Ramos (cell line): ENCODE results near the gene ULK4.
"Not testable (repeated sequence)": the region's sequence is repeated elsewhere in the genome, so short reads cannot be mapped to it uniquely, and the experiment has no call there.

Experiments
- in situ Hi-C: fragments of 300-500 bp; cut with MboI; formaldehyde crosslinking; loops from one replicate; pipeline ENCODE4 v1.14.3; 2022; ENCODE audit warnings: low sequenced_read_pairs; ENCODE audit not compliant: unreplicated experiment

The ULK4 gene

DNA sequence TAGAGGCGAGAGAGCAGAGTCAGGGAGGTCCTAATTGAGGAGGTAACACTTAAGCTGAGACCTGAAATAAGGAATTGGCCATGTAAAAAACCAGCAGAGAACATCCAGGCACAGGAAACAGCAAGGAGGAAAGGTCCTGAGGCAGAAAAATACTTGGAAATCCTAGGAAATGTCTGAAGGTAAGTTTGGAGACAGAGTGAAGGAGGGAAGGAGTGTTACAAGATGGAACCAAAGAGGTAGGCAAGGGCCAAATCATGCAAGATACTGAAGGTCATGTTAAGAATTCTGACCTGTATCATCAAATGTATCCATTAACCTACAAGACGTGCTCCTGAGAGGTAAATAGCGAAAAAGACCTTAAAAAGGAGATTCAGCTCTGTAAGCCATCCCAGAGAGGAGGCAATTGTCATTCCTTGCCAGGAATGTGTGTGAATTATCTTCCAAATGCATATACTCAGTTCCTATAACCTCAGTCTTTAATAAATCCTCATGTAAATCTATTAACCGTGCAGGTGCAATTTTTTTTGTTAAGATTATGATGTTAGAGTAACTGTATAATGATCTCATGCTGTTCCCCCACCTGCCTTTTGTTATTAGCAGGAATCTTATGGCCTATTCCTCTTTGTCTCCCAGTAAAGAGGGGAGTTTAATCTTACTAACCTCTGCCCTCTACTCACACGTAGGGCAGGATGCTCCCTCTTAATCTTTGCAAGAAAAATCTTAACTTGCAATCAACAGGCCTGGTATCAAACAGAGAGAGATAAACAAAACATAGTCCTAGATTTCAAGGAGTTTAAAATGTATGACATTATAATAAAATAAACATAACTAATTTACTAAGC is 166.9 kb downstream of the ULK4 start:
- in situ Hi-C loops, result no loop called here

GRCh38 chr3:41792806-41793205 is 169.1 kb downstream of the ULK4 start:
- in situ Hi-C loops, result no loop called here

GRCh38 chr3:41769106-41769505 is 192.8 kb downstream of the ULK4 start:
- in situ Hi-C loops, result no loop called here

DNA sequence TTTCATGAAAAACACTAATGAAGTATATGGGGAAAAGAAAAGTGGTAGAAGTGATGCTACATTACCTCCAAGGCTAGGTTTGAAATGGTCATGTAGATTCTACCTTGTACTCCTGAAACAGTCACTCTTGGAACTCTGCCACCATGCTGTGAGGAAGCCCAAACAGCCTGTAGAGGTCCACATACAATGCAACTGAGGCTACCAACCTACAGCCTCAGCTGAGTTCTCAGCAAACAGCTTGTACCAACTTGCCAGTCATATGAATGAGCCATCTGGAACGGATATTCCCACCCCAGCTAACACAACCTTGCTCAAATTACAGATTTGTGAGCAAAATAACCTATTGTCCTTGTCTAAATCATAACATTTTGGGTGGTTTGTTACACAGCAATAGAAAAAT is 193.5 kb downstream of the ULK4 start:
- in situ Hi-C loops, result no loop called here

- in situ Hi-C loops, result not testable (repeated sequence)
These were observed 199.0 kb downstream of the ULK4 start for GRCh38 chr3:41762867-41763266.

DNA sequence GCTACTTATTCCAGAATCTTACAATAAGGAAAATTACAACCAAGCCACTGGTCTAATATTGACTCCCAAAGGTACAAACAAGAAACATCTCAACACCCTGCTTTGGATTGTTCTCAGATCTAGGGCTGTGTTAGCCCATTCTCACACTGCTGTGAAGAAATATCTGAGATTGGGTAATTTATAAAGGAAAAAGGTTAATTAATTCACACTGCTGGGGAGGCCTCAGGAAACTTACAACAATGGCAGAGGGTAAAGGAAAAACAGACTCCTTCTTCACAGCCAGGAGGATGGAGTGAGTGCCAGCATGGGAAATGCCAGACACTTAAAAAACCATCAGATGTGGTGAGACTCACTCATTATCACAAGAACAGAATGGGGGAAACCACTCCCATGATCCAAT is 208.3 kb downstream of the ULK4 start:
- in situ Hi-C loops, result no loop called here

DNA sequence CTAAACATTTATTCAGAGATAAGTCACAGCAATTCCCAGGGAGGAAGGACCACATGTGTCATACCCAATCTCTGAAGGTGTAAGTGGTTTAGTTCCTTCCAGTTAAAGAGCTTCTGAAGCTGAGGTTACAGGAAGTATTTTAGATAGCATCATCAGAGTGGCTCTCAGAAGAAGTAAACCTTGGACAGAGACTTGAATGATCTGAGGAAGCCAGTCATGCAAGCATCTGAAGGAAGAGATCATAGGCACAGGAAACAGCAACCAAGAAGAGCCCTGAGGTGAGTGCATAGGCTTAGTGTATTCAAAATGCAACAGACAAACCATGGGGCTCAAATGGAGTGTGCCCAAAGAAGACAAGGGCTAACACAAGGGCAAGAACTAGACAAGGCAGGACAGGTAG is 210.3 kb downstream of the ULK4 start:
- in situ Hi-C loops, result no loop called here

- in situ Hi-C loops, result no loop called here
These were observed 211.9 kb downstream of the ULK4 start for GRCh38 chr3:41749988-41750387.

GRCh38 chr3:41746215-41746614 is 215.7 kb downstream of the ULK4 start:
- in situ Hi-C loops, result no loop called here

GRCh38 chr3:41742121-41742520 is 219.8 kb downstream of the ULK4 start:
- in situ Hi-C loops, result no loop called here

GRCh38 chr3:41740374-41740886 is 221.5 kb downstream of the ULK4 start:
- in situ Hi-C loops, result no loop called here

DNA sequence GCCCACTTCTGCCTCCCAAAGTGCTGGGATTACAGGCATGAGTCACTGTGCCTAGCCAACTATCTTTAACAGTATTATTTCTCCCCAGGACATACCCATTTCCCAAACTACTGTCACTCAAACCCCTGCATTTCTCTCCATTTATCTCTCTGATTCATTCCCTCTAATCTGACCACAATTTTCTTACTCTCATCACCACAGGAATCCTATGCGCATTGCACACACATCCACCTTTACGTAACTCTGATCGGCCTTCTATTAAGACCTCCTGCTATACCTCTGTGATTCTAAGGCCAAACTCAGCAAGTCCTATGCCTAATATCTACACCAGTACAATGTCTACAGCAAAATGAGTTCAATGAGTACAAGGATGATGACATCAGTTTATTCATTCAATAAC is 235.0 kb downstream of the ULK4 start:
- in situ Hi-C loops, result no loop called here

DNA sequence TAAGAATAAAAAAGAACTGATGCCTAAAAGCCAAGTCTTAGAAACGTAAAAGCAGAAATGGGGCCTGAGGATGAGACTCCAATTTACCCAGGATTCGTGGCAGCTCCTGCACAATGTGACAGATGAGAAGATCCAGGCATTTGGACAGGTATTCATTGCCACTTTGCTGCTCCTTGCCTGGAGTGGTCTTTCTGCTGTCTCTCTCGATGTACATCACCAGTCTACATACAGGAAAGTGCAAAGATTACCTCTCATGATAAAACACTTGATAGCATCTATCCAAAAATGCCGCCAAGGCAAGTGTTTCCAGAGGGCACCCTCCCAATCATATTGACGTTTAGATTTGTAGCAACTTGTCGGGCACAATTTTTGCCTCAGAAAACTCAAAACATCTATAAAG is 244.3 kb downstream of the ULK4 start:
- in situ Hi-C loops, result no loop called here

DNA sequence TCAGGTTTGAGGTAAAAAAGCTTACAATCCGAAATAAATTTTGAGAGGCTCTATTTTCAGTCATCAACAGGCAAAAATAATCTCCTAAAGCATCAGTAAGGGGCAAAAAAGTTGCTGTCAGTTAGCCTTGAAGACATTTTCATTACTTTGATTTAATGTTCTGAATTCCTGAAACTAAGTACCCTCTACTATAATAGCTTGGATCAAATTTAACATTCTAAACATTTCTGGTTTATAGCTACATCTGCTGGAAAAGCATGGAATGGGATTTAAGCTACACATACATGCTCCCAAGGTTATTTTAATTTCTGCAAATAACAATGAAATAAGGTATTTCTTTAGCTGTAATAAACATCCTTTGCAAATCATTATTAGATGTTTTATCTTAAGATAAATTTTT is 245.4 kb downstream of the ULK4 start:
- in situ Hi-C loops, result no loop called here

- in situ Hi-C loops, result no loop called here
These were observed 246.5 kb downstream of the ULK4 start for GRCh38 chr3:41715376-41715775.

DNA sequence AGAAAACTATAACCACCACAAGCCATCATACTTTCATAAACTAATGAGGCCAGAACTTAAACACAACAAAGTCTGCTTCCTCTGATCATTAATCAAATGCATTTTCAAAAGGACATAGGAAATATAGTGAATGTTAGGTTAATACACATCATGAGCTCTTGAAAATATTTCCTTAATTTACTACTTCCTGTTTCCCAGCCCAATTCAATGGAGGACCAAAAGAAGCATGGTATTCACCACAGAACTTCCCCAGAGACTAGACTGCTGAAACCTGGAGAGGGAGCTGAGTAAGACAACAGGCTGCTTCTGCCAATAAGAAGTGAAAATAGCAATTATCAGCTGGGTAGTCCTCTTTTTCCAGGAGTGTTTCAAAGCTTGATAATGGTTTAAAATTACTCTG is 250.3 kb downstream of the ULK4 start:
- in situ Hi-C loops, result no loop called here

DNA sequence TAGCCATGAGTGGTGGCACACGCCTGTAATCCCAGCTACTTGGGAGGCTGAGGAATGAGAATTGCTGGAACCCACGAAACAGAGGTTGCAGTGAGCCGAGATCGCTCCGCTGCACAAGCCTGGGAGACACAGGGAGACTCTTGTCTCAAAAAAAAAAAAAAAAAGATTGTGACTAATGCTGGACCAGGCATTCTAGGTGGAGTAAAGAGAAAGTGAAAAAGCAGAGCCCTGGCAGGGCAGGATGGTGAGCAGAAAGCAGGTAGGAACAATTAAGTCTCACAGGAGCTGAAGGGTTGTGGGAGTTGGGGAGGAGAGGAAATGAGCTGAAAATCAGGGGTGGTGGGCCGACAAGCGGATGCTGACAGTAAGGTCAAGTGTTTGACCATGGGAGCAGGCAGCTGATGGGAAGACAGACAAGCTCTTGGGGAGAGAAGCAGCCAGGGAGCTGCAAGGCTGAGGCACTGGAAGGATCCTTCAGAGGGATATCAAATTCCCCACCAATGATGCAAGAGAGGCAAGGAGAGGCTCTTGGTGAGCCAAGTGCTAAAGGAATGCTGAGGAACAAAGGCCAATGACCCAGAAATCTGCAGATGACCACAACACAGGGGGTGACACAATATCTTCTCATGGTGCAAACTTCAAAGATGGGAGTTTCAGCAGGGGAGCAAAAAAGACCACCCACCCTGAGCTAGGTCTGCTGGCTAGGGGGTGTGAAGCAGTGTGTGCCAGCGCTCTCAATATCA is 251.1 kb downstream of the ULK4 start:
- in situ Hi-C loops, result no loop called here

DNA sequence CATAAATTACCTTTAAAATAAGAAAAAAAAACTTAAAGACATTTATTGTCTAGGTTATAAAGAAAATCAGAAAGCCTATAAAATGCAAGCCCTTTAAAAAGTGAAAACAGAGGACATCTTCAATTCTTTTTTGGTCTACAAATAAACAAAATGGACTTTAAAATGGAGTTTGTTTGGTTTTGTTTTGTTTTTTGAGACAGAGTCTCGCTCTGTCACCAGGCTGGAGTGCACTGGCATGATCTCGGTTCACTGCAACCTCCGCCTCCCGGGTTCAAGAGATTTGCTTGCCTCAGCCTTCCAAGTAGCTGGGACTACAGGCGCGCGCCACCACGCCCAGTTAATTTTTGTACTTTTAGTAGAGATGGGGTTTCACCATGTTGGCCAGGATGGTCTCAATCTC is 252.7 kb downstream of the ULK4 start:
- in situ Hi-C loops, result not testable (repeated sequence)

GRCh38 chr3:41708176-41708575 is 253.7 kb downstream of the ULK4 start:
- in situ Hi-C loops, result no loop called here

- in situ Hi-C loops, result no loop called here
These were observed 256.0 kb downstream of the ULK4 start for GRCh38 chr3:41705893-41706292.

DNA sequence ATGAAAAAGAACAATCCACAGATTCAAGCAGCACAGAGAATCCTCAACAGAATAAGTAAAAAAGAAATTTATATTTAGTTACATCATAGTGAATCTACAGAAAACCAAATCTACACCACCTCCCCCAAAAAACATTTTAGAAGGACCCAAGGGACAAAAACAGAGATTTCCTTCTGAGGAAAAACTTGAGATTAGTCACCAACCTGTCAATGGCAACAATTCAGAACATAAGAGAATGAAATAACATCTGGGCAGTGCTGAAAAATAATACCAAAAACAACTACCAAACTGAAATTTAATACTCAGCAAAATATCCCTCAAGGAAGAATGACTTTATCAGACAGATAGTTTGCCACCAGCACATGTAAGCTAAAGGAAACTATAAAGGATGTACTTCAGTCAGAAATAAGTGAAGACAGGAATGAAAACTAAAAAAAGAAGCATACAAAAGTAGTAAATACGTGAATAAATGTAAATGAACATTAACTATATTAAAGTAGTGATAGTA is 260.7 kb downstream of the ULK4 start:
- in situ Hi-C loops, result no loop called here
